A673 (cell line): ENCODE data around the gene BAAT. TPM values are rescaled to one million over a fixed set of nuclear protein-coding genes. Genes with fewer than 3 reads are reported as not detected.

Experiments
- BruUV-seq: library from RNA; stranded (reverse); fragments of 400-500 nt; replicated peaks from 2 replicates; lab custom pipeline; 2021; lab: Mats Ljungman, UMichigan
- CTCF ChIA-PET: fragments of 300-600 bp; sonication (Branson Sonifier 250); formaldehyde crosslinking; loops from one replicate; lab custom pipeline; 2022; ENCODE audit warnings: antibody characterized with exemption; lab: Charles Lee
- POLR2A ChIA-PET: fragments of 300-600 bp; sonication (Branson Sonifier 250); formaldehyde crosslinking; loops from one replicate; lab custom pipeline; 2022; ENCODE audit warnings: antibody characterized with exemption; ENCODE audit not compliant: low non-redundant PET; lab: Charles Lee
- DNase-seq: peaks from one replicate; pipeline ENCODE4 v3.0.0-alpha.2; 2015; ENCODE audit warnings: low spot score
- H3K27ac ChIP-seq: fragments of 200-600 bp; sonication (generic); 2 replicates; pipeline ENCODE4 v1.5.1; 2016; ENCODE audit warnings: mixed run types, low read depth, mild to moderate bottlenecking, mixed read lengths, antibody characterized with exemption, low read length; ENCODE audit not compliant: poor library complexity, severe bottlenecking
- H3K27me3 ChIP-seq: fragments of 200-600 bp; sonication (generic); replicated peaks from 2 replicates; pipeline ENCODE4 v1.6.1; 2017; ENCODE audit warnings: mixed run types, low read depth, mild to moderate bottlenecking, mixed read lengths, antibody characterized with exemption, low read length; ENCODE audit not compliant: insufficient read depth, poor library complexity
- H3K36me3 ChIP-seq: fragments of 200-600 bp; sonication (generic); 2 replicates; pipeline ENCODE4 v1.6.1; 2016; ENCODE audit warnings: mixed run types, mild to moderate bottlenecking, mixed read lengths, antibody characterized with exemption, low read length; ENCODE audit not compliant: insufficient read depth, poor library complexity, severe bottlenecking
- H3K4me1 ChIP-seq: fragments of 200-600 bp; sonication (generic); 2 replicates; pipeline ENCODE4 v1.6.1; 2017; ENCODE audit warnings: mixed run types, mild to moderate bottlenecking, mixed read lengths, antibody characterized with exemption, low read length; ENCODE audit not compliant: insufficient read depth, poor library complexity, severe bottlenecking
- H3K4me3 ChIP-seq: fragments of 200-600 bp; sonication (generic); 2 replicates; pipeline ENCODE4 v1.5.1; 2016; ENCODE audit warnings: low read depth, mixed run types, mild to moderate bottlenecking, mixed read lengths, low read length; ENCODE audit not compliant: poor library complexity, severe bottlenecking
- H3K9me3 ChIP-seq: fragments of 200-600 bp; sonication (generic); 2 replicates; pipeline ENCODE4 v1.6.1; 2016; ENCODE audit warnings: mixed run types, low read depth, mild to moderate bottlenecking, mixed read lengths, antibody characterized with exemption, low read length; ENCODE audit not compliant: poor library complexity, severe bottlenecking
- EZH2 ChIP-seq: fragments of 200-600 bp; sonication (generic); IDR thresholded peaks from 2 replicates; pipeline ENCODE4 v1.6.1; 2017; ENCODE audit warnings: borderline replicate concordance, low read depth, mild to moderate bottlenecking, mixed read lengths, antibody characterized with exemption, low read length; ENCODE audit not compliant: poor library complexity, severe bottlenecking
- intact Hi-C: fragments of 100-400 bp; cut with micrococcal nuclease; formaldehyde crosslinking; loops from one replicate; pipeline ENCODE4 v1.10.0; 2022; ENCODE audit not compliant: unreplicated experiment
- total RNA-seq: library from RNA; stranded (reverse); gene quantifications from 2 replicates; pipeline ENCODE4 v1.2.3, GENCODE V29; 2021
- TF ChIP-seq, protein P1 (sequence below): fragments of 300-800, 200-600 bp; sonication (generic); conservative IDR thresholded peaks from 2 replicates; pipeline ENCODE4 v1.5.1; 2017; ENCODE audit warnings: low read depth, mild to moderate bottlenecking, antibody characterized with exemption, low read length, moderate library complexity, mixed read lengths

Gene BAAT
- total RNA-seq, 1 experiment from 2014 or later, result 0.17 TPM

DNA sequence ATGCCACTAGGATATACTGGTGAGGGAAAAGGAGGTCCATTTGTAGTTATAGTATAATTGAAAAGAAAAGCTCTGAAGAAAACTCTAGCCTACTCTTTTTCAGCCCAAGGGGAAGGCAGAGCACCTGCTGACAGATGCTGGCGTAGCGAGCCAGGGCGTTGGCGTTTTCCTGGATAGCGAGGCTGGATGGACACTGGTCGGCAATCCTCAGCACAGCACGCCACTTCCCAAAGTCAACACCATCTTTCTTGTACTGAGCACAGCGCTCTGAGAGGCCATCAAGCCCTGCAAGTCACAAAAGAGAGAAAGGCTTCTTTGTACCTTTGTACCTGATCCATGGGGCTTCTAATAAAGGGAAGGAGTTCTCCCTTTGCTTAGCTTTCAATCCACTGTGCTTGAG is 42.6 kb upstream of the BAAT start:
- peaks cover 18% of the 10 kb centered on the region for H3K27me3 ChIP-seq
- no peaks in the 10 kb centered on the region for H3K36me3 ChIP-seq
- H3K4me1 ChIP-seq, result no peaks in the 10 kb centered on the region
- POLR2A ChIA-PET, result no interaction called here
- DNase-seq, result no peak
- TF ChIP-seq EZH2, result no peak
- TF ChIP-seq, protein P1, sequence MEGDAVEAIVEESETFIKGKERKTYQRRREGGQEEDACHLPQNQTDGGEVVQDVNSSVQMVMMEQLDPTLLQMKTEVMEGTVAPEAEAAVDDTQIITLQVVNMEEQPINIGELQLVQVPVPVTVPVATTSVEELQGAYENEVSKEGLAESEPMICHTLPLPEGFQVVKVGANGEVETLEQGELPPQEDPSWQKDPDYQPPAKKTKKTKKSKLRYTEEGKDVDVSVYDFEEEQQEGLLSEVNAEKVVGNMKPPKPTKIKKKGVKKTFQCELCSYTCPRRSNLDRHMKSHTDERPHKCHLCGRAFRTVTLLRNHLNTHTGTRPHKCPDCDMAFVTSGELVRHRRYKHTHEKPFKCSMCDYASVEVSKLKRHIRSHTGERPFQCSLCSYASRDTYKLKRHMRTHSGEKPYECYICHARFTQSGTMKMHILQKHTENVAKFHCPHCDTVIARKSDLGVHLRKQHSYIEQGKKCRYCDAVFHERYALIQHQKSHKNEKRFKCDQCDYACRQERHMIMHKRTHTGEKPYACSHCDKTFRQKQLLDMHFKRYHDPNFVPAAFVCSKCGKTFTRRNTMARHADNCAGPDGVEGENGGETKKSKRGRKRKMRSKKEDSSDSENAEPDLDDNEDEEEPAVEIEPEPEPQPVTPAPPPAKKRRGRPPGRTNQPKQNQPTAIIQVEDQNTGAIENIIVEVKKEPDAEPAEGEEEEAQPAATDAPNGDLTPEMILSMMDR, result no peak
- no TSS peak for BruUV-seq
- no peak overlapping the region for H3K27ac ChIP-seq
- CTCF ChIA-PET, result no interaction called here
- no peak overlapping the region for H3K4me3 ChIP-seq
- intact Hi-C loops, result no loop called here
- no peaks in the 10 kb centered on the region for H3K9me3 ChIP-seq

DNA sequence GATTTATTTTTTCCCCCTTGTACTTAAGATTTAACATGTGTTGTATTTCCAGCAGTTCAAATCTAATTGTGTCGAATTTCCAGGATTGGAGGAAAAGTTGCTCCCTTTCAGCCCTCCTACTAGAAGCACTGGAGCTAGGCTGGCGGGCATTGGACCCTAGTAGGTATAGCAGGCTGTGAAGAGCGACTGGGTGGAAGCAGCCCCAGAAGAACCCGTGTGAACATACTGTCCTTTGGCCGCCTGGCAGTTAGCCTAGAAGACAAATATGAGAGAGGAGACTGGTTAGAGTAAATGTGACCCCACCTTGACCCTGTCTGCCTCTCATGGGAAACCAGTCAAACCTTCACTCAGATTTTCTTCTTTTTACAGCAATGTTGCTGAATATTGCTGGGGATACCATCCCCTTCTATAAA is 36.9 kb upstream of the BAAT start:
- TF ChIP-seq, protein P1, result no peak
- no peak for TF ChIP-seq EZH2
- CTCF ChIA-PET, result no interaction called here
- DNase-seq, result no peak
- no peak overlapping the region for H3K27ac ChIP-seq
- POLR2A ChIA-PET, result no interaction called here
- H3K36me3 ChIP-seq, result no peaks in the 10 kb centered on the region
- H3K4me3 ChIP-seq, result no peak overlapping the region
- H3K4me1 ChIP-seq, result no peaks in the 10 kb centered on the region
- no peaks in the 10 kb centered on the region for H3K9me3 ChIP-seq
- intact Hi-C loops, result no loop called here
- H3K27me3 ChIP-seq, result peaks cover 30% of the 10 kb centered on the region
- BruUV-seq, result no TSS peak

DNA sequence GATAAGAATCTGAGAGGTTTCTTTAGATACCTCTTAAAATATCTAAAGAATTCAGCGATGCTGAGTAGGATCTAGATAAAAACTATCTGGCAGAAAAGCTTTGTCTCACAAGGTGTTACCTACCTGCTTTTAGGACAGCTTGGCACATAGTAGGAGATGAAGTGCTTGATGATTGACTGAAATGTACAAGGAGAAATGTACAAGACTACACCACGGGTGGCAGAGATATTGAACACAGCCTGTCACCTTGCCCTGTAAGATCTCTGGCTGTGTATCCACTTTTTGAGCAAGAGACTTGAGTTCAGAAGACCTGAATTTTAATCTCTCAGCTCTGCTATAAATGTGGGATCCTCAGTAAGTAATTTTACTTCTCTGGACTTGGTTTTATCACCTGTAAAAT is 35.1 kb upstream of the BAAT start:
- Histone ChIP-seq H3K9me3 (no peaks in the 10 kb centered on the region), H3K27me3 (peaks cover 17% of the 10 kb centered on the region), H3K36me3 (no peaks in the 10 kb centered on the region), H3K27ac (no peak overlapping the region), H3K4me3 (no peak overlapping the region), H3K4me1 (no peaks in the 10 kb centered on the region)
- no TSS peak for BruUV-seq
- CTCF ChIA-PET, result no interaction called here
- DNase-seq, result no peak
- POLR2A ChIA-PET, result no interaction called here
- TF ChIP-seq EZH2, result no peak
- TF ChIP-seq, protein P1, result no peak
- intact Hi-C loops, result no loop called here
